ENCODE results near the gene XAGE1B. TPM values are rescaled to one million over a fixed set of nuclear protein-coding genes. Genes with fewer than 3 reads are reported as not detected.
"Not testable (repeated sequence)": the region's sequence is repeated elsewhere in the genome, so short reads cannot be mapped to it uniquely, and the experiment has no call there.

The XAGE1B gene
- total RNA-seq, 1 experiment from 2014 or later: not detected

DNA sequence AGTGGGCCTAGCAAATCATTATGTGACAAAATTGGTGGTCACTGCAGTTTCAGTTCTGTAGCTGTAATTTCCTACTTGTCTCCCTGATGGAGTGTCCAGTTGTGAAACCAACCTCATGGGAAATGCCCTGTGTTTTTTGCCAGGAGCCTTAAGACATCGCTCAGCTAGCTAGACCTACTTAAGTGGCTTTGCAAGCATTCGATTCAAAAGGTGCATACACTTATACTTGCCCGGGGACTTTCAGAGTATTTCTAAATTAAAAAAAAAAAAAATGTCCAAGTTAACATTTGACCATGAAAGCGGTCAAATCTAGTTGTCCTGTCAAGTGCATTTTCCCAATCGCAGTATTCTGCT lies 20.5 kb downstream of the XAGE1B start:
- not testable (repeated sequence) for H3K27me3 ChIP-seq (ENCODE audit: control insufficient read depth, insufficient read depth, low read length); H3K36me3 ChIP-seq (replicated peaks; ENCODE audit: control insufficient read depth, insufficient read depth, low read length); DNase-seq; H3K4me3 ChIP-seq (ENCODE audit: insufficient read depth, low read depth, low read length)

DNA sequence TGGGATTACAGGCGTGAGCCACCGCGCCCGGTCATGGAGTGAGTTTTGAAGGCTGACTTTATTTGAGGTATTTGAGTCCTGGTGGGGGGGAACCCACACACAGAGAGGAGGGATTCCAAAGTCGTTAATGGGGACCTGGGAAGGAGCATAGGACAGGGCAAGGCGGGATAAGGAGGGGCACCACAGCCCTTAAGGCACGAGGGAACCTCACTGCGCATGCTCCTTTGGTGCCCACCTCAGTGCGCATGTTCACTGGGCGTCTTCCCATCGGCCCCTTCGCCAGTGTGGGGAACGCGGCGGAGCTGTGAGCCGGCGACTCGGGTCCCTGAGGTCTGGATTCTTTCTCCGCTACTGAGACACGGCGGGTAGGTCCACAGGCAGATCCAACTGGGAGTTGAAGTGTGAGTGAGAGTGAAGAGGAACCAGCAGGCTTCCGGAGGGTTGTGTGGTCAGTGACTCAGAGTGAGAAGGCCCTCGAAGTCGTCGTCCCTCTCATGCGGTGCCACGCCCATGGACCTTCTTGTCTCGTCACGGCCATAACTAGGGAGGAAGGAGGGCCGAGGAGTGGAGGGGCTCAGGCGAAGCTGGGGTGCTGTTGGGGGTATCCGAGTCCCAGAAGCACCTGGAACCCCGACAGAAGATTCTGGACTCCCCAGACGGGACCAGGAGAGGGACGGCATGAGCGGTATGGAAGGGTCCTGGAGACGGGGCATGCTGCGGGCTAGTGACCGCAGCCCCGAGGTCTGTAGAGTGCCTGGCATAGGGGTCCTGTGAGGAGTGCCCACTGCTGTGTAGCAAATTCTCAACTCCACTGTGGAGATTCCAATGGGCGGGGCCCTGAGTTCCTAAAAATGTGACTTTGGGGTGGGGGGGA lies 21.1 kb downstream of the XAGE1B start, which contains the start of gene XAGE1A:
Gene XAGE1A, plus strand, starts transcription at position 264 of the 874 bp plus-strand sequence. CDS start 1,554 bp downstream, outside the sequence.
- not testable (repeated sequence) for DNase-seq; H3K27me3 ChIP-seq (ENCODE audit: control insufficient read depth, insufficient read depth, low read length); H3K36me3 ChIP-seq (replicated peaks; ENCODE audit: control insufficient read depth, insufficient read depth, low read length); H3K4me3 ChIP-seq (ENCODE audit: insufficient read depth, low read depth, low read length)

DNA sequence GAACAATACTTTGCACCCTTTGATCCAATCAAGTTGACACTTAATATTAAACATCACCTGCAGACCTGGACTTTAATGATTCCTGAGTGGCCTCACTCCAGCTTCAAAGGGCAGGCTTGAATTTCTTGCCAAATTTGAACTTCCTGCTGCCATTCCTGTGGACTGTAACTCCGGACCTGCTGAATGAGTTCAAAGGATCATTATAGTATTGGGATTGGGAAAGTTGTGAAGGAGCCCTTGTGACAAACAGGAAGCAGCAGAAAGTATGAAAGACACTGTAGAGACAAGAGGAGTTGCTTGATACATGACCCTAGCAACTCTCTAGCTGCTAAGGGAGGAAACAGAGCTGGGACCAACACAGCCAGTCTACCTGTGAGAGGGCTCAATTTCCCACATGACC lies 45.6 kb downstream of the XAGE1B start:
- not testable (repeated sequence) for DNase-seq; H3K27me3 ChIP-seq (ENCODE audit: control insufficient read depth, insufficient read depth, low read length); H3K4me3 ChIP-seq (ENCODE audit: insufficient read depth, low read depth, low read length); H3K36me3 ChIP-seq (replicated peaks; ENCODE audit: control insufficient read depth, insufficient read depth, low read length)

Other genes starting within 250 kb of the XAGE1B start
- not detected in 2 replicates for gene XAGE2, start 148.0 kb downstream of the XAGE1B start, total RNA-seq (2014; rRNA removed; shearing (Covaris generic))
- gene XAGE1A, start 21.3 kb downstream of the XAGE1B start, total RNA-seq (2014; rRNA removed; shearing (Covaris generic)): not detected in 2 replicates
- gene SSX7, start 137.8 kb upstream of the XAGE1B start, total RNA-seq (2014; rRNA removed; shearing (Covaris generic)): not detected in 2 replicates
- gene SSX2, start 190.1 kb upstream of the XAGE1B start, total RNA-seq (2014; rRNA removed; shearing (Covaris generic)): 0.45 TPM in 1 of 2 replicates, not detected in the other
- gene SSX2B, start 234.2 kb upstream of the XAGE1B start, total RNA-seq (2014; rRNA removed; shearing (Covaris generic)): 0.10 TPM in 1 of 2 replicates, not detected in the other